ENCODE measurements around the gene COPB1.
"Not testable (repeated sequence)": the region's sequence is repeated elsewhere in the genome, so short reads cannot be mapped to it uniquely, and the experiment has no call there.

The COPB1 gene, protein sequence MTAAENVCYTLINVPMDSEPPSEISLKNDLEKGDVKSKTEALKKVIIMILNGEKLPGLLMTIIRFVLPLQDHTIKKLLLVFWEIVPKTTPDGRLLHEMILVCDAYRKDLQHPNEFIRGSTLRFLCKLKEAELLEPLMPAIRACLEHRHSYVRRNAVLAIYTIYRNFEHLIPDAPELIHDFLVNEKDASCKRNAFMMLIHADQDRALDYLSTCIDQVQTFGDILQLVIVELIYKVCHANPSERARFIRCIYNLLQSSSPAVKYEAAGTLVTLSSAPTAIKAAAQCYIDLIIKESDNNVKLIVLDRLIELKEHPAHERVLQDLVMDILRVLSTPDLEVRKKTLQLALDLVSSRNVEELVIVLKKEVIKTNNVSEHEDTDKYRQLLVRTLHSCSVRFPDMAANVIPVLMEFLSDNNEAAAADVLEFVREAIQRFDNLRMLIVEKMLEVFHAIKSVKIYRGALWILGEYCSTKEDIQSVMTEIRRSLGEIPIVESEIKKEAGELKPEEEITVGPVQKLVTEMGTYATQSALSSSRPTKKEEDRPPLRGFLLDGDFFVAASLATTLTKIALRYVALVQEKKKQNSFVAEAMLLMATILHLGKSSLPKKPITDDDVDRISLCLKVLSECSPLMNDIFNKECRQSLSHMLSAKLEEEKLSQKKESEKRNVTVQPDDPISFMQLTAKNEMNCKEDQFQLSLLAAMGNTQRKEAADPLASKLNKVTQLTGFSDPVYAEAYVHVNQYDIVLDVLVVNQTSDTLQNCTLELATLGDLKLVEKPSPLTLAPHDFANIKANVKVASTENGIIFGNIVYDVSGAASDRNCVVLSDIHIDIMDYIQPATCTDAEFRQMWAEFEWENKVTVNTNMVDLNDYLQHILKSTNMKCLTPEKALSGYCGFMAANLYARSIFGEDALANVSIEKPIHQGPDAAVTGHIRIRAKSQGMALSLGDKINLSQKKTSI

DNA sequence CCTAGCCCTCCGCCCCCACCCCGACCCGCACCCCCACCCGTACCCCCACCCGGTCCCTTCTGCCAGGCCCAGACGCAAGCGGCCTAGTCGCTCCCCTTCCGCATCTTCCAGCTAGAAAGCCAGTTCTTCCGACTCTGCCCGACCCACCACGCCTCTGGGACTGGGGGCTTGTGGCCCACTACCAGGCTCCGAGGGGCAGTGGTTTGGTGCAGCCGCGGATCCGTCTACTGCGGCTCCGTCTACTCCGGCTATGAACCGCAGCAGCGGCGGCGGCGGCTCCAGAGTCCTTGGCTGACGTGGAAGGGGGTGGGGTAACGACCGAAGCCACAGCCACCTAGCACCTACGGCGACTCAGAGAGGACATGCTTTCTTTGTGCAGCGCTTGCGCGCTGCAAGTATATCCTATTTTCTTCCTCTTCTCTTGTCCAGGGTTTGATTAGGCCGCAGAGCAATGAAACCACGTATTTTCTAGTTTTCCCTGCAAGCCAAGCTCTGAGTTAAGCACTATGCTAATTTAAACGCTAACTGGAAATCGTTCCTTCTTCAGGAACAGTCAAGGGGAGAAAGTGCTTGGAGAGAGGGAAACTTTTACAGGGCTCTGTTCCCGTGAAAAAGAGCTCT lies at the start of gene COPB1:
TSS of gene COPB1 (minus strand) at position 252 of the 621 bp plus-strand sequence. CDS start 883 bp downstream, outside the sequence.
- peak; percentile 87 to 93 (median 89) for DNase-seq

DNA sequence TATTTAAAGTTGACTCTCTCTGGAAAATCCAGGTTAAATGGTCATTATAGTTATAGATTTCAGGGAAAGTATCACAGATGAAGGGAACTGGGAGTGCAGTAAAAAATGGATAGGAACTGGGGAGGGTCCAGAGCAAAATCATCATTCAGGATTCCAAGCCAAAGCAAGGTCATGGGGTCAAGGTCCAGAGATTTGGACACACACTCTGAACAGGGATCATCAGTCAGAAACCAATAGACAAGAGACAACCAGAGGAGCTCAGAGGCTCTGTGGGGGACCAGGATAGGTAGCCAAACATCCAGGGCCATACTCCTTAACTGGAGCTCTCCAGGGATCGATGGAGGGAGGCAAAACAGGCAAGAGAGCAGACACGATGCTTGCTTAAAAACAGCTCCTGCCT lies 47.8 kb upstream of the COPB1 start:
- DNase-seq, result no peak

DNA sequence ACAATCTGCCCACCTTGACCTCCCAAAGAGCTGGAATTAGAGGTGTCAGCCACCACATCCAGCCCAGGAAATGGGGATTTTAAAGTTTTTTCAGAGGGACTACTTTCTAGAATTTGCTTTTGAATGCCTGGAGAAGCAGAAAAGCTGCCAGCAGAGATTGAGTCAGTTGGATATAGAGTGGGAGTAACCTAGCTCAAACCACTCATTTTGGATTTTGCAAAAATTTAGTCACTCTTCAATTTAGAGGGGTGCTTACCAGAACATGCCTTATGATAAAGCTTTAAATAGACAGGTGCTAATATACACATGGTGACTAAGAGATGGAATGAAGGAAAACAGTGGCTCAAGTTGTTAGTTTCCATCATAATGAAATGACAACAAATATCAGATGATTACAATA lies 47.1 kb upstream of the COPB1 start:
- no peak for DNase-seq

DNA sequence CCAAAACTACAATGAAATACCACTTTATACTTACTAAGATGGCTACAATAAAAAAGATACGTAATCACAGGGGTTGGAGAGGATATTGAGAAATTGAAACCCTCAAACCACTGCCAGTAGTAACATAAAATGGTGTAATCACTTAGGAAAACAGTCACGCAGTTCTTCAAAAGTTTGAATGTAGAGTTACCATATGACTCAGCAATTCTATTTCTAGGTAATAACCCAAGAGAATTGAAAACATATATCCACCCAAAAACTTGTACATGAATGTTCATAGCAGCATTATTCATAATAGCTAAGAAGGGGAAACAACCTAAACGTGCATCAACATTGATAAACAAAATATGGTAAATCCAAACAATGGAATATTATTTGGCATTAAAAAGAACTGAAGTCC lies 45.0 kb upstream of the COPB1 start:
- no peak for DNase-seq

DNA sequence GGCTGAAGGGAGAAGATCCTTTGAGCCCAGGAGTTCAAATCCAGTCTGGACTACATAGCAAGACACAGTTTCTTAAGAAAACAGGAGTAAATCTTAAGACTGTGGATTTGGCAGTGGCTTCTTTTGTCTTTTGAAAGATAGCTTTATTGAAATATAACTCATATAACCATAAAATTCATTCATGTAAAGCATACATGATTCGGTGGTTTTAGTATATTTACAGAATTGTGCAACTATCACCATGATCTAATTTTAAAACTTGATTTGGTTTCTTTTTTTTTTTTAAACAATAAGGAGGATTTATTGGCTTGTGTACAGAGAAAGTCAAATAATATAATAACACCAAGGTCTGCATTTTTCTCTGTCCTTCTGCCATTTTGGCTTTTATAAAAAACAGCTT lies 43.6 kb upstream of the COPB1 start:
- no peak for DNase-seq

DNA sequence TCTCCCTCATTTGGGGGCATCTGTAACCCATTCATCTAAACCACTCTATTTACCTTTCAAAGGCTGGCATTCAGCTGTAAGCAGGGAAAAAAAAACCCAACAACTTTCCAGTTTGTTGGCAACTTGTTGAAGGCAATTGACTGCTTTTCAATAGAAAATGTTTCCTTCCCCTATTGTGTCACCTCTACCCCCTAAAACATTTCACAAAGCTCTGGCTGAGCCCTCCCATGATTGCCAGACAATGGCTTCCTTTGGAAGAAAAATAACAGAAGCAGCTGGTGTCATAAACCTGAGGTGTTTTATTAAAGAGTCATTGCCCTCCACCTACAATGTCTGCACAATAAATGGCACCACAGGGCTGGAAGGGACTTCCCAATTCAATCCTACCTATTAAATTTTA lies 42.7 kb upstream of the COPB1 start:
- DNase-seq, result peak in 2 of 3 experiments; percentile 27 to 75

DNA sequence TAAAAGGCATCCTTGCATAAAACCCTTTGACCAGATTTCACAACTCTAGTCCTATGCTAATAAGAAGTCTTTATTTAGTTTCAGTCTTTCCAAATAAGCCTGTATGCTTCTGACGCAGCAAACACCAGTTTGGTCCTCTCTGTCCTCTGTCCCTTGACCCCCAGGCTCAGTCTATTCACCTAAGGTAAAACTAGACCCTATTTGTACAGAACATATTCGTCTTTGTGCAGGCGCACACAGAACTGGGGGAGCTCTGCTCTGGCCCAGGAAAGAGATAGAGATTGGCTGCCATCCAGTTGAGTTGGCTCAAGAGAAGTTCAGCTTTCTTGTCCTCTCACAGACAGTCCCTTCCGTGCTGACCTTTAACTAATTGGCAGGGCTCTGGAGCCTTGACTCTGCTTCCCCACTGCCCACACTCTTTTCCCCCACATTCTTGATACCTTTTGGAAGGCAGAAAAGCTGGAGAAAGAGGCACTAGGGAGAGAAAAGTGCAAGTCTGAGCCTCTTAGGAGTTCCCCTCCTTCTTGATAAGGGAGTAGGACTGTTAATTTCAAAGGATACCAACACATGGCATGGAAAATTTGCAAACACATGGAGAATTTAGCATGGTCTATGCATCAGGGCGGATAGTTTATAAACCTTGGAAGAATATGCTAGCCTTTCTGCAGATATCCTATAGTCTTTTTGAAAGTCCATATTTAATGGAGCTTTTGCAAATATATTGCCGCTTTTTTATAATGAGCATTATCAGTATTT lies 41.8 kb upstream of the COPB1 start:
- no peak for DNase-seq

DNA sequence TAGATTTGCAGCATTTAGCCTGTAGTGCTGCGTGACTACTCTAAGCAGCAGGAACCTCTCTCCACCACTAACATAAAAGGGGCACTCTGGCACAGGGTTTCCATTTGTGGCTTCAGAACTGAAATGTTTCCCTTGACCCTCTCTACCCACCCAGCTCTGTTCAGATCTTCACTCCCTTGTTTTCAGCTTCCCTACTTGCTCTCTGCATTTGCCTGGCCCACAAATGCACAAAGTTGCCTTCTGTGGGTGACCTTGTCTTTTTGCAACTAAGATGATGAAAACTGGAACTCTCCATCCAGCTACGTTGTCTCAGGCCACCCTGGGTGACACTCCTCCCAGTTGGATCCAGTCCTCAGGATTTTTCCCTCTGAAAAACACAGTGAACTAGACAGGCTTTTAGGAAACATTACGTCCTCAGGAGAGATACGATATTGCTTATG lies 40.4 kb upstream of the COPB1 start:
- no peak for DNase-seq

DNA sequence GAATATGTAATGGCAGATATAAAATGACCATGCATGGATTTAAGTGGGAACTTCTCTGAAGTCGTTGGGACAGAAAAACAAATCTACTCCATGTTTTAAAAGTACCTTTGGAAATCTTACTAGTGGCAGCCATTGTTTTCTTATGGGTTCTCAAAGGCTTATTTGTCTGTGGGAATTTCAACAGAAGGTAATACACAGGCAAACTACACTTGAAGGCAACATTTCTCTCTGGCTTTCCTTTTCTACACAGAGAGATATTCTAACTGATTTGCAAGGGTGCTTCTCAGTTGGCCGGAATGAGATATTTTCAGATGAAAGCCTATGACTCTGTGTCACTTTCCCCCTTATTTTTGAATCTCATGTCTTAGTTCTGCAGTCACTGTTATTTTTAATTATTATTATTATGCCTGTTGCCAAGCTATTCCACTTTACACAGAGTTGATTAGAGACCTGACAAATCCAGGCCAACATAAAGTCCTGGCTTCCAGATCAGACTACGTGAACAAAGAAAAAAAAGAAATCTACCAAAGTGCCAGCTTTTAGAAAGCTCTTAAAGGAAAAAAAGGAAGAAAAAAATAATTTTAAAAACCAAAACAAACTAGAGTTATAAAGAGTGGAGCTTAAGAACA lies 39.4 kb upstream of the COPB1 start:
- DNase-seq, result no peak

DNA sequence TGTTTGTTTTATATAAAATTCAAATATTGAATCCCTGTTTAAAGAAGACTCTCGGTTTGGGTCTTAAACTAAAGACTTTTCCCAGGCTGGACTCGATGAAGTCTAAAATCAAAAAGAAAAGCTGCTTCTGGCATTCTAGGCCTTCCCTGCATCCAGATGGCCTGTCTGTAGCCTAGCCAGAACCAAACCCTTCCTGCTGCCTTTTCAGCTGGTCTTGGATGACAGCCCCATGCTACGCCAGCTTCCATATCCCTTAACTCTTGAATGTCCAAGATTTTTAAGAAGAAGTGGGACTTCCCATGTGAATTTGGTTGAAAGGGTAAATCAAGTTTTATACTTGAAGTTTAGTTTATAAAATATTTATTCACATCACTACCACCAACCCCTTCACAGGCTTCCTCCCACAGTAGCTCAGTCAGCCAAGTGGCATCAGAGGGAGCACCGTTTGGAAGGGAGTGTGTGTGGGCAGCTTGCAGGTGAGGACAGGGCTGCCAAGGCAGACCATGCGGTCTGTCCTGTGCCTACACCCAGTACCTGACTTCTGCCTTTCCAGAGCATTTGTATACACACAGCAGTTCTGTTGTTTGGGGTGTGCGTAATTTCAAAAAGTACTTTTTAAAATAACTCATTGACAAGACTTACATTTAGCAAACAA lies 38.8 kb upstream of the COPB1 start:
- no peak for DNase-seq

DNA sequence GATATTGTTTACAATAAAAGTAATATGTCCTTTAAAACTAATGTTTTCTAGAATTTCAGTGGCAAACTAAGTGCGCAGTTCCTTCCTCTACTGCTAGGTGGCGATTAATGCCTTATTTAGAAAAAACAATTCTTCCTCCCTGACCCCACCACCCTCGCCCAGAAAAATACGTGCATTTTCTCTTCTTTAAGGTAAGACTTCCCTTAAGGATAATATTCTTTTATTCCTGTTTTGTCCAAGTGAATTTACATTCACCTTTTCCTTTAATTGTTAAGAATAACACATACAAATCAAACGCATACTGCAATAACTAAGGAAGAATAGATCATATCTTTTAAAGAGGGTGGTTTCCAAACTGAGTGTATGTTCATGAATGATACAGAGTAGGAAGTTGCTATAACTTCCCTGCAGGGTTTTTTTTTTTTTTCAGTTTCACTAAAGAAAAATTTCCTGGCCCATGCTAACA lies 37.6 kb upstream of the COPB1 start:
- peak; percentile 14 to 66 (median 38) for DNase-seq

DNA sequence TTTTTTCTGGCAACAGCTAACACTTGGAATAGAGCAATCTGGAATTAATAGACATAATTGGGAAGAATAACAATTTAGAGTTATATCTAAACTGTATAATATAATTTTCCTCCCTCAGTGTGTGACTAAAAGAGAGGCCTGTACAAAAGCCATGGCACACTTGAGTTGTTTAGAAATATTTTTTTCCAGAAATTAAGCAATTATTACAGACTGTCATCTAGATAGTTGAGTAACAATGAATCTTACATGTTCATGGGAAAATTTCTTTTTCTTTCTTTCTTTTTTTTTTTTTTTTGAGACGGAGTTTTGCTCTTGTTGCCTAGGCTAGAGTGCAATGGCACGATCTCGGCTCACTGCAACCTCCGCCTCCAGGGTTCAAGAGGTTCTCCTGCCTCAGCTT lies 35.6 kb upstream of the COPB1 start:
- not testable (repeated sequence) for DNase-seq

DNA sequence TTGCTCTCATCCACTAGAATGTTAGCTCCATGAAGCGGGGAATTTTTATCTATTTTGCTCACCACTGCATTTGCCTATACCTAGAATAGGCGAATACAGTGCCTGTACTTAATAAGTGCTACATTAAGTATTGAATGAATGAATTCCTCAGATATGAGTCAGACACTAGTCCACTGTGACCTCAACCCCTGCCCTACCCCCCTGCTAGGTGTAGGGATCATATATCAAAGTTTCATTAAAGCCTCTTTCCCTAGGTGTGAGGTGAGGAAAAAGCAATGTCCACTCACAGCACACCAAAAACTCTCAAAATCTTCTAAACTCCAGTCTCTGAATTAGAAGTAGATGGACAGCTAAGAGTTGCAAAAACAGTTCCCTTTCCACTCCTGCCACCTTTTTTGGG lies 30.3 kb upstream of the COPB1 start:
- no peak for DNase-seq

DNA sequence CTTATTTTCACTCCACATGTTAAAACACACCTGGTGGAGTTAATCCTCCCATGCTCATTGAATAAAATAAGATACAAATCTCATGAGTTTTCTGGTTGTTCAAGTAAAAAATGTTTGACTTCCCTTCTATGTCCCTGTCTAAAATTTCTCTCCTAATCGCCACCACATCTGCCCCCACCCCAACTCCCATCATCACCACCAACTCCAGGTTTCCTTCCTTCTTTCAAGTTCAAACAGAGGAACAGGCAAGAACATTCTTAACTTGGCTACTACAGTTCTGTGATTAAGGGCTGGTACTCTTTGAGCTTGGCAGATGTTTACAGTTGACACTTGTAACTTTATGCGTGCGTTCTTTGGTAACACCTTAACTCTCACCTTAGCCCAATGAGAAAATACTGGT lies 29.7 kb upstream of the COPB1 start:
- DNase-seq, result no peak

DNA sequence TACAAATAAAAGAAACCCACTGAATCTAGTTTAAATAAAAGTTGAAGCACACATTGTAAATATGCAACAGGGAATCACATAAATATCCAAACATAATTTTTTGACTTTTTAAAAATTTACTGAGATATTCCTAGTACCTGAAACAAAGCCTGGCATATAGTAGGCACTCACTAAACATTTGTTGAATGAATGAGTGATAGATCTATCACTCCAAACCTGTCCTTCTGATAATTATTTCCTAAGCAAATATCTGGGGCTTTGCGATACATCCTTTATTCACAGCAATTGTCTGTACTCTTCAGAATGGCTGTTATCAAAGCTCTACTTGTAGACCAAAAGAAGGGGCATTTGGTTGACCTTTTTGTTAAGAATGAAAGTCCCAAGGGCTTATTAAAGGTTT lies 23.2 kb upstream of the COPB1 start:
- DNase-seq, result no peak

DNA sequence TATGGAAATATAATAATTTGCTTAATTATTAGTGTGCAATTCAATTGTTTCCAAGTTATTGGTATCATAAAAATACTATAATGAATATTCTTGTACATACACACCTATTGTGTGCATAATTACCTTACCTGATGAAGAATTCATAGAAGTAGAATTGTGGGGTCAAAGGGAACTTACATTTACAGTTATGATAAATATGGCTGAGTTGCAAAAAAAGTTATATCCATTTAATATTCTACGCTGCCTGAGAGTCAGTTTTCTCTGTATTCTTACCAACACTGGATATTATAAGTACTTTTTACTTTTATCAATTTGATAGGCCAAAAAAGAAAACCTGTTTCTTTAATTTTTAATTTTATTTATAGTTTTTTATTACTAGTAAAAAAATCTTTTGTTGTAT lies 22.6 kb upstream of the COPB1 start:
- no peak for DNase-seq

DNA sequence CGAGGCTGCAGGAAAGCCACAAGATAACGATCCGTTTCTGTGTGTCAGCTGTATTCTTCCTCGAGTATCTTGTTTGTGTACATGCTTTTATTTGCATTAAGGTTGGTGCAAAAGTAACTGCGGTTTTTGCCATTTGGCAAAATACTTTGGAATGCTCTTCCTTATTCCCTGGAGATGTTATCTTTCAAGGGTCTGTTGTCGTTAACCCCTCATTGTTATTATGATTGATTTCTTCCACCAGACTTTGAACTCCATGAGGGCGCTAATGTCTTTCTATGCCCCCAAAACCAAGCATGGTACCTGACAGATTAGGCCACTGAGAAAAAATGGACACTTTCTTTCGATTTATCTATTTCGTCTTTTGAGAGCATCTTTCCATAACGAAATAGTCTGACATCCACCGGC lies 21.1 kb upstream of the COPB1 start:
- DNase-seq, result no peak

DNA sequence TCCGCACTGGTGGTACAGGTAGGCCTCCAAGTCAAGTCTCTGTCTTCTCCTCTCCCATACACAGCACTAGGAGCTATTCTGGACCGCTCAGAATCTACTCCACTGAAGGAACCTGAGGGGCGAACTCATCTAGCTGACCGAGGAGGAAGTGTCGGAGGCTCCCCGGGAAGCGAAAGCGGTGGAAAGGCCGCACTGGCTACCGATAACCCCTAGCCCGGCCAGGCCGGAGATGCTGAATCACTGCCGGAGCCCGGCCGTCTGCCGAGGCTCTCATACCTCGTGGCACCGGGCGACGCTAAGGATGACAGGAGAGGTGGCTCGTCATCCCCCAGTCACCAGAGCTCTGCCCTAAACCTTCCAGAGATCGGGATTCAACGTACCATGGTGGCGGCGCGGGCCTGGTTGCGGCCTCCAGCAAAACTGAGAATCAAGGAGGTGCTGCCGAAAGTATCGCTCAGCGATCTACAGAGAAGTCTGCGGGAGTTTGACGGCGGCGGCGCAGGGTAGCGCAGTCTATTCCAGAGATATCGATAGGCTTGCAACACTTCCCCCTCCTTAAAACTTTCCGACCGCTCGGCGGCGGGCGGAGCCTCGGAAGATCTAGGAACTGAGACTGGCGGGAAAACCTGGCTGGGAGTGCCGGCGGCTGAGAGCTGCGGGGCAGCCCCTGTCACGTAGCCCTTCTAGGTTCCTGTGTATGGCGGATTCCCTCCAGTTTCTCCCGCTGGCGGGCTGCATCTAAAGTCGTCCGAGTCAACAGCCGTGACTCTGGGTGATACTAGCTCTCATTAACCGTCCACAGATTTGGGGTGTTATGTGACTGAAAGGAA lies 20.5 kb upstream of the COPB1 start, which contains the start of gene PSMA1:
TSS of gene PSMA1 (minus strand) at position 470 of the 830 bp plus-strand sequence. CDS start at position 383, 87 bp downstream.
- peak; percentile 96 to 97 (median 97) for DNase-seq

DNA sequence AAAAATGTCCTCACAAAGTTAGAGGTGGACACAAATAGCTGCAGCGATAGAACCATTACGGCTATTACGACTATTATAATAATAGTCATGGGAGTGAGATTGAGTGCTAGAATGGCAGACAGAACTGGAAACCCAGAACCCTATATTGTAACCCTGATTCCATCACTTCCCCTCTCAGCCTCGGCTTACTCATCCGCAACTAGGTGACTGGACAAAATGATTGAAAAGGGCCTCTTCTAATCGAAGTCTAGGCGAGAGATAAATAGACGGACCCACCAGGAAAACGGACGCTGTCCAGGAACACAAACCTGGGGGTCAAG lies 19.9 kb upstream of the COPB1 start:
- no peak for DNase-seq

DNA sequence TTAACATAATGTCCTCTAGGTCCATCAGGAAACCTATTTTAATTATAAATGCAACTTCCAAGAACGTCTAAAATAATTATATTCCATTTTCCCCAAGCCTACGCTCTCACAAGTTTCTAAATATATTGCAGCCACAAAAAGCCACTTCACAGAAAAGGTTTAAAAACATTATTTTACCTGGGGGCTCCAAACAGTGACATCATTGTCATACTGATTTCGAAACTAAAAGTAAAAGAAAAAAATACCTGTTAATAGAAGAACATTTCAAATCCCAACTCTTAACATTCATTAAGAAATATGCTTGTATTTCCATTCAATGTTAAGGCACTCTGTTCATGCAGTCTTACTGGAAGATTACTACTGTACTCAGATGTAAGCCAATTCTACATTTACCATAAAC lies 19.2 kb upstream of the COPB1 start:
- no peak for DNase-seq
